Astrocyte (in vitro differentiated cells and primary cell): ENCODE measurements around the gene RPS10. TPM values are rescaled to one million over a fixed set of nuclear protein-coding genes. Genes with fewer than 3 reads are reported as not detected.

Experiments
- DNase-seq: peaks from one replicate; pipeline ENCODE4 v3.0.0-alpha.2; 2010; ENCODE audit warnings: low read depth
- FAIRE-seq: peaks from 2 replicates; lab custom pipeline; 2011; peaks lifted over from hg19 to GRCh38; lab: Jason Lieb, UNC
- H2AFZ ChIP-seq: 2 replicates; pipeline ENCODE4 v1.6.0; 2012; ENCODE audit warnings: low read depth, low read length, inconsistent platforms
- H3K27ac ChIP-seq: 2 replicates; pipeline ENCODE4 v1.5.1; 2011; ENCODE audit warnings: low read depth, low read length, inconsistent platforms
- H3K27me3 ChIP-seq: 2 replicates; pipeline ENCODE4 v1.6.0; 2011; ENCODE audit warnings: low read length, inconsistent platforms; ENCODE audit not compliant: insufficient read depth
- H3K36me3 ChIP-seq: 2 replicates; pipeline ENCODE4 v1.5.1; 2011; ENCODE audit warnings: low read length, inconsistent platforms; ENCODE audit not compliant: insufficient read depth
- H3K4me1 ChIP-seq: 2 replicates; pipeline ENCODE4 v1.5.1; 2011; ENCODE audit warnings: low read length, inconsistent platforms; ENCODE audit not compliant: insufficient read depth
- H3K4me2 ChIP-seq: 2 replicates; pipeline ENCODE4 v1.6.0; 2012; ENCODE audit warnings: low read length, inconsistent platforms
- H3K4me3 ChIP-seq: 2 replicates; pipeline ENCODE4 v1.5.1; 2011; ENCODE audit warnings: low read depth, mild to moderate bottlenecking, low read length, inconsistent platforms; ENCODE audit not compliant: insufficient read depth
- H3K79me2 ChIP-seq: 2 replicates; pipeline ENCODE4 v1.6.0; 2012; ENCODE audit warnings: mild to moderate bottlenecking, low read length, inconsistent platforms; ENCODE audit not compliant: insufficient read depth
- H3K9ac ChIP-seq: 2 replicates; pipeline ENCODE4 v1.6.0; 2012; ENCODE audit warnings: mild to moderate bottlenecking, low read length, inconsistent platforms
- H3K9me3 ChIP-seq: 2 replicates; pipeline ENCODE4 v1.5.1; 2012; ENCODE audit warnings: low read depth, mild to moderate bottlenecking, low read length, inconsistent platforms; ENCODE audit not compliant: insufficient read depth
- H4K20me1 ChIP-seq: 2 replicates; pipeline ENCODE4 v1.6.0; 2012; ENCODE audit warnings: low read length, inconsistent platforms; ENCODE audit not compliant: insufficient read depth
- H3K27ac Mint-ChIP-seq: one replicate; pipeline ENCODE4 v1.8.0; 2021; ENCODE audit warnings: mild to moderate bottlenecking, mixed read lengths; ENCODE audit not compliant: unreplicated experiment
- H3K27me3 Mint-ChIP-seq: one replicate; pipeline ENCODE4 v1.8.0; 2021; ENCODE audit warnings: low read depth, mixed read lengths; ENCODE audit not compliant: unreplicated experiment
- H3K36me3 Mint-ChIP-seq: one replicate; pipeline ENCODE4 v1.8.0; 2021; ENCODE audit warnings: low read depth, mixed read lengths; ENCODE audit not compliant: unreplicated experiment
- H3K4me1 Mint-ChIP-seq: one replicate; pipeline ENCODE4 v1.8.0; 2021; ENCODE audit warnings: low read depth, mixed read lengths; ENCODE audit not compliant: unreplicated experiment
- H3K4me3 Mint-ChIP-seq: one replicate; pipeline ENCODE4 v1.8.0; 2021; ENCODE audit warnings: mild to moderate bottlenecking, moderate library complexity, mixed read lengths; ENCODE audit not compliant: unreplicated experiment
- H3K9me3 Mint-ChIP-seq: one replicate; pipeline ENCODE4 v1.8.0; 2021; ENCODE audit warnings: mild to moderate bottlenecking, mixed read lengths; ENCODE audit not compliant: unreplicated experiment
- EZH2 ChIP-seq: IDR thresholded peaks from 2 replicates; pipeline ENCODE4 v1.6.1; 2012; ENCODE audit warnings: mild to moderate bottlenecking, low read length, inconsistent platforms; ENCODE audit not compliant: insufficient read depth
- total RNA-seq: library from RNA; stranded (reverse); gene quantifications from 2 replicates; pipeline ENCODE4 v1.2.1, GENCODE V29; 2021
- TF ChIP-seq, protein P1 (sequence below): IDR thresholded peaks from 2 replicates; pipeline ENCODE4 v1.5.1; 2011; ENCODE audit warnings: low read depth, mild to moderate bottlenecking, inconsistent platforms, low read length, moderate library complexity; ENCODE audit not compliant: insufficient read depth

Gene RPS10
- total RNA-seq, 1 donor from 2014 or later, result 1,326 TPM

DNA sequence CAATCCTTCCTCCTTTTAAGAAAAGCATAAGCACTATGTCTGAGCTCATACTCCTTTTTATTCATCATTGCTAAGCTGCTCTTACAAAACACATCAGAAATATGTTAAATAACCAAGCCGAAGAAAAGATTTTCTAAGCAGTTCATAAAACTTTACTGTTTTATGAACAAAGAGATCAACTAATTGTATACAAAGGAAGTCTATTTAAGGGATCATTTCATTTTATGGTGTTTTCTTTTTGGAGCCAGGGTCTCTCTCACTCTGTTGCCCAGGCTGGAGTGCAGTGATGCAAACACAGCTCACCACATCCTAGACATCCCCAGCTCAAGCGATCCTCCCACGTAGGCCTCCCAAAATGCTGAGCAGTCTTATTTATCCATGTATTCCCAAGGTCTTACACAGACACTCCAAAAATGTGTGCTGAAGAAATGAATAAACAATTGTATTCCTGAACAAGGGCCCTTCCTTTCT is 42.7 kb downstream of the RPS10 start:
- Histone ChIP-seq H3K27ac (peak overlapping the region; percentile 6), H3K79me2 (peaks cover 100% of the 10 kb centered on the region), H3K27me3 (no peaks in the 10 kb centered on the region), H2AFZ (no peak overlapping the region), H3K36me3 (no peaks in the 10 kb centered on the region), H4K20me1 (peaks cover 80% of the 10 kb centered on the region), H3K9me3 (no peaks in the 10 kb centered on the region), H3K4me3 (no peak overlapping the region), H3K4me2 (no peak overlapping the region), H3K9ac (no peak overlapping the region), H3K4me1 (peaks cover 5% of the 10 kb centered on the region)
- H3K27me3 Mint-ChIP-seq, result no peaks in the 10 kb centered on the region
- no peak for TF ChIP-seq EZH2
- TF ChIP-seq, protein P1, sequence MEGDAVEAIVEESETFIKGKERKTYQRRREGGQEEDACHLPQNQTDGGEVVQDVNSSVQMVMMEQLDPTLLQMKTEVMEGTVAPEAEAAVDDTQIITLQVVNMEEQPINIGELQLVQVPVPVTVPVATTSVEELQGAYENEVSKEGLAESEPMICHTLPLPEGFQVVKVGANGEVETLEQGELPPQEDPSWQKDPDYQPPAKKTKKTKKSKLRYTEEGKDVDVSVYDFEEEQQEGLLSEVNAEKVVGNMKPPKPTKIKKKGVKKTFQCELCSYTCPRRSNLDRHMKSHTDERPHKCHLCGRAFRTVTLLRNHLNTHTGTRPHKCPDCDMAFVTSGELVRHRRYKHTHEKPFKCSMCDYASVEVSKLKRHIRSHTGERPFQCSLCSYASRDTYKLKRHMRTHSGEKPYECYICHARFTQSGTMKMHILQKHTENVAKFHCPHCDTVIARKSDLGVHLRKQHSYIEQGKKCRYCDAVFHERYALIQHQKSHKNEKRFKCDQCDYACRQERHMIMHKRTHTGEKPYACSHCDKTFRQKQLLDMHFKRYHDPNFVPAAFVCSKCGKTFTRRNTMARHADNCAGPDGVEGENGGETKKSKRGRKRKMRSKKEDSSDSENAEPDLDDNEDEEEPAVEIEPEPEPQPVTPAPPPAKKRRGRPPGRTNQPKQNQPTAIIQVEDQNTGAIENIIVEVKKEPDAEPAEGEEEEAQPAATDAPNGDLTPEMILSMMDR, result no peak
- H3K4me3 Mint-ChIP-seq, result no peak overlapping the region
- DNase-seq, result peak; percentile 70
- H3K4me1 Mint-ChIP-seq, result peaks cover 27% of the 10 kb centered on the region
- FAIRE-seq, result no peak
- no peaks in the 10 kb centered on the region for H3K9me3 Mint-ChIP-seq
- H3K36me3 Mint-ChIP-seq, result peaks cover 4% of the 10 kb centered on the region
- H3K27ac Mint-ChIP-seq, result no peak overlapping the region

DNA sequence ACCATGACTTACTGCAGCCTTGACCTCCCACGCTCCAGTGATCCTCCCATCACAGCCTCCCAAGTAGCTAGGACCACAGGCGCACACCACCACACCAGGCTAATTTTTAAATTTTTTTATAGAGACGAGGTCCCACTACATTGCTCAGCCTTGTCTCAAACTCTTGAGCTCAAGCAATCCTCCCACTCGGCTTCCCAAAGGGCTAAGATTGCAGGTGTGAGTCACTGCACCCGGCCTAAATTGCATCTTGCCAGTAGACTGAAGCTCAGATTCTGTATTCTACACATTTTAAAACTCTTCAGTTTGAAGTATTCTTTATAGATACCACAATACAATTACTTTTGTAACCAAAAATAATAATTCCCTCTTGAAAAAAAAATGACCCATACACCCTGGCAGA is 44.8 kb downstream of the RPS10 start:
- H3K9ac ChIP-seq, result no peak overlapping the region
- H3K9me3 Mint-ChIP-seq, result no peaks in the 10 kb centered on the region
- DNase-seq (peak; percentile 41), FAIRE-seq (no peak)
- peaks cover 4% of the 10 kb centered on the region for H3K36me3 Mint-ChIP-seq
- no peak overlapping the region for H2AFZ ChIP-seq
- H3K4me3 Mint-ChIP-seq, result peak overlapping the region; percentile 9
- TF ChIP-seq, protein P1, result no peak
- no peak for TF ChIP-seq EZH2
- no peaks in the 10 kb centered on the region for H3K27me3 Mint-ChIP-seq
- no peak overlapping the region for H3K4me2 ChIP-seq
- no peaks in the 10 kb centered on the region for H3K27me3 ChIP-seq
- no peak overlapping the region for H3K4me3 ChIP-seq
- H3K36me3 ChIP-seq, result no peaks in the 10 kb centered on the region
- peaks cover 84% of the 10 kb centered on the region for H4K20me1 ChIP-seq
- H3K4me1 ChIP-seq, result peaks cover 5% of the 10 kb centered on the region
- no peaks in the 10 kb centered on the region for H3K9me3 ChIP-seq
- peaks cover 100% of the 10 kb centered on the region for H3K79me2 ChIP-seq
- no peak overlapping the region for H3K27ac ChIP-seq
- H3K27ac Mint-ChIP-seq, result no peak overlapping the region
- H3K4me1 Mint-ChIP-seq, result peaks cover 28% of the 10 kb centered on the region

DNA sequence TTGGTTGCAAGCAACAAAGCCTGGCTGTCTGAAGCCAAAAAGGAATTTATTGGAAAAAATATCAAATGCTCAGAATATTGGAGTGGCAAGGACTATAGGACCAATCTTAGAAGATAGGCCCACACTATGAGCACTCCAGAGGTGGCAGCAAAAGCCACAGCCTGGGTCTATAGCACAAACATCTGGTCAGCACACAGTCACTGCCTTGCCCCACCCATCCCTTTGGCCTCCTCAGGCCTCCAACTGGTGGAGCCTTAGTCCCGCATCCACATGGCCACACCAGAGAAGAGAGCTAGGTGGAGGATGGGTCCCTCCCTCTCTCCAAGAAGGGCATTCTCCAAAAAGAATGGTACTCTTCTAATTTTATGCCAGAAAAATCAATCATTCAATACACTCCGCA is 47.4 kb downstream of the RPS10 start:
- no peak for TF ChIP-seq EZH2
- TF ChIP-seq, protein P1, result no peak
- peaks cover 4% of the 10 kb centered on the region for H3K36me3 Mint-ChIP-seq
- H3K27ac Mint-ChIP-seq, result peak overlapping the region; percentile 14
- Histone ChIP-seq H3K79me2 (peaks cover 98% of the 10 kb centered on the region), H3K4me3 (no peak overlapping the region), H4K20me1 (peaks cover 80% of the 10 kb centered on the region), H3K4me1 (peaks cover 5% of the 10 kb centered on the region), H3K9me3 (no peaks in the 10 kb centered on the region), H3K36me3 (no peaks in the 10 kb centered on the region), H2AFZ (no peak overlapping the region), H3K27ac (no peak overlapping the region), H3K9ac (no peak overlapping the region), H3K4me2 (no peak overlapping the region), H3K27me3 (no peaks in the 10 kb centered on the region)
- no peaks in the 10 kb centered on the region for H3K9me3 Mint-ChIP-seq
- no peak for DNase-seq
- H3K27me3 Mint-ChIP-seq, result no peaks in the 10 kb centered on the region
- H3K4me1 Mint-ChIP-seq, result peaks cover 18% of the 10 kb centered on the region
- H3K4me3 Mint-ChIP-seq, result no peak overlapping the region
- FAIRE-seq, result no peak
